ENCODE data around the gene GLT1D1.

GRCh38 chr12:128977441-128977840 lies 124.2 kb downstream of the GLT1D1 start:
- no peak for TF ChIP-seq CTCF (IDR thresholded peaks at IDR 0.05)
- no peak for TF ChIP-seq ZFX (IDR thresholded peaks at IDR 0.05; ENCODE audit: borderline replicate concordance)
